ENCODE data around the gene CADM1. TPM values are rescaled to one million over a fixed set of nuclear protein-coding genes. Genes with fewer than 3 reads are reported as not detected.

The CADM1 gene
- total and polyA plus RNA-seq, 9 of the 15 experiments (the other 6 are each of a cell fraction or from before 2014, with no cell fraction given) = 0.42 TPM; not detected in 8

DNA sequence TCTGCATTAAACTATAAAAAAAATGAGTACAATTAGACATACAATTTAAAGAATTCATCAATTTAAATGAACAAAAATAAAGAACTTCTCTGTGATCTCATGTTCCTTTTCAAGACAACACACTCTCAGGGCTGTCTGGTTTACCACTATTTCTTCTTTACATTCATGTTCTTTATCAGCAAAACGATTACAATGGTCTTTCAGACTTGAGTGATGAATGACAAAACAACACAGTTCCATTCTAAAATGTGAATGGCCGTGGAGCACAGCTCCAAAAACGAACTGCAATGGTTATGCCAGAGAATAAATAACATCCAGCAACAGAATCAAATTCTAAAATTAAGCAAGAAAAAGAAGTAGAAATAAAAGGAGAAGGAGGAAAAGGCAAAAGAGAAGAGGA lies 113.1 kb downstream of the CADM1 start:
- Histone ChIP-seq H2AFZ (ENCODE audit: low read depth, low read length) (no peak overlapping the region), H3K4me1 (replicated peaks in 1 of 2; ENCODE audit: control insufficient read depth in 2 of 2, insufficient read depth in 2 of 2, low read length in 2 of 2) (no peaks in the 10 kb centered on the region), H3K27me3 (ENCODE audit: control insufficient read depth in 2 of 2, insufficient read depth in 2 of 2, low read length in 2 of 2) (no peaks in the 10 kb centered on the region), H4K20me1 (replicated peaks; ENCODE audit: control insufficient read depth, insufficient read depth, low read length) (no peaks in the 10 kb centered on the region), H3K4me3 (no peak overlapping the region), H3K79me2 (ENCODE audit: control insufficient read depth, insufficient read depth, low read length) (no peaks in the 10 kb centered on the region), H3K27ac (ENCODE audit: extremely low read depth, low read depth, low read length) (no peak overlapping the region), H3K9me1 (ENCODE audit: control insufficient read depth, insufficient read depth, low read length) (no peaks in the 10 kb centered on the region), H3K9me3 (replicated peaks; ENCODE audit: control insufficient read depth, insufficient read depth, low read depth, low read length) (no peaks in the 10 kb centered on the region), H3K36me3 (ENCODE audit: control insufficient read depth, insufficient read depth, low read length) (no peaks in the 10 kb centered on the region), H3K9ac (ENCODE audit: insufficient read depth in 1 of 2, low read depth in 2 of 2, low read length in 2 of 2) (no peak overlapping the region), H3K4me2 (ENCODE audit: insufficient read depth, low read length) (no peak overlapping the region)
- DNase-seq (ENCODE audit: extremely low read depth in 1 of 4, low spot score in 3 of 4) (no peak), ATAC-seq (no peak), FAIRE-seq (no peak)
- BruUV-seq (replicated peaks) = no TSS peak
- WGBS (ENCODE audit: insufficient coverage, low coverage, missing lambda C conversion rate) = 2% methylated on average over 3 of the region's 3 CpGs
- intact Hi-C loops (cut with micrococcal nuclease) (no loop called here), in situ Hi-C loops (cut with MboI) (no loop called here)
- ChIA-PET CTCF (ENCODE audit: low intra/inter-chr PET ratio) (no interaction called here), POLR2A (no interaction called here)
- TF ChIP-seq ZNF146 (CRISPR knock-in tag; IDR thresholded peaks at IDR 0.05; ENCODE audit: unreplicated experiment) = no peak
- no peak for TF ChIP-seq MAFF (IDR thresholded peaks at IDR 0.05; ENCODE audit: low read length)
- no peak for TF ChIP-seq FOXJ2 (tag; IDR thresholded peaks at IDR 0.05)
- no peak for TF ChIP-seq MEF2A (IDR thresholded peaks at IDR 0.05; ENCODE audit: control insufficient read depth, low read depth, low read length)
- no peak for TF ChIP-seq BDP1 (IDR thresholded peaks at IDR 0.05; ENCODE audit: insufficient read depth, insufficient read length)
- TF ChIP-seq POU5F1 (IDR thresholded peaks at IDR 0.05; ENCODE audit: borderline replicate concordance, low read depth, low read length, partially characterized antibody) = no peak
- TF ChIP-seq NR4A1 (CRISPR knock-in tag; IDR thresholded peaks at IDR 0.05) = no peak
- no peak for TF ChIP-seq NR4A1 (tag; IDR thresholded peaks at IDR 0.05)
- no peak for TF ChIP-seq CCNT2 (IDR thresholded peaks at IDR 0.05; ENCODE audit: borderline replicate concordance, extremely low read depth, insufficient read length, low read depth, low read length)
- no peak for TF ChIP-seq ATF1 (CRISPR knock-in tag; IDR thresholded peaks at IDR 0.05)
- TF ChIP-seq ATF1 (tag; IDR thresholded peaks at IDR 0.05) = no peak
- no peak for TF ChIP-seq FOS (IDR thresholded peaks at IDR 0.05; ENCODE audit: extremely low read depth, insufficient read length)
- TF ChIP-seq GATAD2B (IDR thresholded peaks at IDR 0.05; ENCODE audit: borderline replicate concordance) = no peak
- TF ChIP-seq, protein P1, sequence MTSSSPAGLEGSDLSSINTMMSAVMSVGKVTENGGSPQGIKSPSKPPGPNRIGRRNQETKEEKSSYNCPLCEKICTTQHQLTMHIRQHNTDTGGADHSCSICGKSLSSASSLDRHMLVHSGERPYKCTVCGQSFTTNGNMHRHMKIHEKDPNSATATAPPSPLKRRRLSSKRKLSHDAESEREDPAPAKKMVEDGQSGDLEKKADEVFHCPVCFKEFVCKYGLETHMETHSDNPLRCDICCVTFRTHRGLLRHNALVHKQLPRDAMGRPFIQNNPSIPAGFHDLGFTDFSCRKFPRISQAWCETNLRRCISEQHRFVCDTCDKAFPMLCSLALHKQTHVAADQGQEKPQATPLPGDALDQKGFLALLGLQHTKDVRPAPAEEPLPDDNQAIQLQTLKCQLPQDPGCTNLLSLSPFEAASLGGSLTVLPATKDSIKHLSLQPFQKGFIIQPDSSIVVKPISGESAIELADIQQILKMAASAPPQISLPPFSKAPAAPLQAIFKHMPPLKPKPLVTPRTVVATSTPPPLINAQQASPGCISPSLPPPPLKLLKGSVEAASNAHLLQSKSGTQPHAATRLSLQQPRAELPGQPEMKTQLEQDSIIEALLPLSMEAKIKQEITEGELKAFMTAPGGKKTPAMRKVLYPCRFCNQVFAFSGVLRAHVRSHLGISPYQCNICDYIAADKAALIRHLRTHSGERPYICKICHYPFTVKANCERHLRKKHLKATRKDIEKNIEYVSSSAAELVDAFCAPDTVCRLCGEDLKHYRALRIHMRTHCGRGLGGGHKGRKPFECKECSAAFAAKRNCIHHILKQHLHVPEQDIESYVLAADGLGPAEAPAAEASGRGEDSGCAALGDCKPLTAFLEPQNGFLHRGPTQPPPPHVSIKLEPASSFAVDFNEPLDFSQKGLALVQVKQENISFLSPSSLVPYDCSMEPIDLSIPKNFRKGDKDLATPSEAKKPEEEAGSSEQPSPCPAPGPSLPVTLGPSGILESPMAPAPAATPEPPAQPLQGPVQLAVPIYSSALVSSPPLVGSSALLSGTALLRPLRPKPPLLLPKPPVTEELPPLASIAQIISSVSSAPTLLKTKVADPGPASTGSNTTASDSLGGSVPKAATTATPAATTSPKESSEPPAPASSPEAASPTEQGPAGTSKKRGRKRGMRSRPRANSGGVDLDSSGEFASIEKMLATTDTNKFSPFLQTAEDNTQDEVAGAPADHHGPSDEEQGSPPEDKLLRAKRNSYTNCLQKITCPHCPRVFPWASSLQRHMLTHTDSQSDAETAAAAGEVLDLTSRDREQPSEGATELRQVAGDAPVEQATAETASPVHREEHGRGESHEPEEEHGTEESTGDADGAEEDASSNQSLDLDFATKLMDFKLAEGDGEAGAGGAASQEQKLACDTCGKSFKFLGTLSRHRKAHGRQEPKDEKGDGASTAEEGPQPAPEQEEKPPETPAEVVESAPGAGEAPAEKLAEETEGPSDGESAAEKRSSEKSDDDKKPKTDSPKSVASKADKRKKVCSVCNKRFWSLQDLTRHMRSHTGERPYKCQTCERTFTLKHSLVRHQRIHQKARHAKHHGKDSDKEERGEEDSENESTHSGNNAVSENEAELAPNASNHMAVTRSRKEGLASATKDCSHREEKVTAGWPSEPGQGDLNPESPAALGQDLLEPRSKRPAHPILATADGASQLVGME (CRISPR knock-in tag; IDR thresholded peaks at IDR 0.05) = no peak
- TF ChIP-seq, protein P2, sequence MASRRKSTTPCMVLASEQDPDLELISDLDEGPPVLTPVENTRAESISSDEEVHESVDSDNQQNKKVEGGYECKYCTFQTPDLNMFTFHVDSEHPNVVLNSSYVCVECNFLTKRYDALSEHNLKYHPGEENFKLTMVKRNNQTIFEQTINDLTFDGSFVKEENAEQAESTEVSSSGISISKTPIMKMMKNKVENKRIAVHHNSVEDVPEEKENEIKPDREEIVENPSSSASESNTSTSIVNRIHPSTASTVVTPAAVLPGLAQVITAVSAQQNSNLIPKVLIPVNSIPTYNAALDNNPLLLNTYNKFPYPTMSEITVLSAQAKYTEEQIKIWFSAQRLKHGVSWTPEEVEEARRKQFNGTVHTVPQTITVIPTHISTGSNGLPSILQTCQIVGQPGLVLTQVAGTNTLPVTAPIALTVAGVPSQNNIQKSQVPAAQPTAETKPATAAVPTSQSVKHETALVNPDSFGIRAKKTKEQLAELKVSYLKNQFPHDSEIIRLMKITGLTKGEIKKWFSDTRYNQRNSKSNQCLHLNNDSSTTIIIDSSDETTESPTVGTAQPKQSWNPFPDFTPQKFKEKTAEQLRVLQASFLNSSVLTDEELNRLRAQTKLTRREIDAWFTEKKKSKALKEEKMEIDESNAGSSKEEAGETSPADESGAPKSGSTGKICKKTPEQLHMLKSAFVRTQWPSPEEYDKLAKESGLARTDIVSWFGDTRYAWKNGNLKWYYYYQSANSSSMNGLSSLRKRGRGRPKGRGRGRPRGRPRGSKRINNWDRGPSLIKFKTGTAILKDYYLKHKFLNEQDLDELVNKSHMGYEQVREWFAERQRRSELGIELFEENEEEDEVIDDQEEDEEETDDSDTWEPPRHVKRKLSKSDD (conservative IDR thresholded peaks at IDR 0.05; ENCODE audit: low read length) = no peak

All from K562 (cell line).